Measurements from ENCODE around the gene TMEM41A.

TMEM41A gene

DNA sequence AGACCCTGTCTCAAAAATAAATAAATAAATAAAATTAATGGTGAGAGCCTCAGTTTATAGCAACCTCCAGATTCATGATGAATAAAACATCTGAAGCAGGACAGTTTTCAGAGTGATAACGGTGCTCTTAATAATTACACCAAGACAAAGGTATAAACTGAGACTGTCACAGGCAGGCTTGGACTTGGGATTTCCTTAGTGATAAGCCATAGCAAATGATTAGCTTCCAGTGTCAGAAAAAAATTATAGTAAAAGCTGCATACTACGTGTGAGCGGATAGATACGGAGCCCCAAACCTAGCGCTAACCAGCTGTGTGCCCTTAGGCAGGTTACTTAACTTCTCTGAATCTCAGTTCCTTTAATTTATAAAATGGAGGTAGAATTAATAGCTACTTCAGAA, 32.0 kb upstream of the TMEM41A start:
- Histone ChIP-seq H3K9me2 (replicated peaks; ENCODE audit: insufficient read depth, low read length) (no peaks in the 10 kb centered on the region), H3F3A (ENCODE audit: insufficient read depth, low read length) (0 out of 2 replicates have a peak, but pooled peaks cover under 1% of the 10 kb centered on the region), H3K27ac (ENCODE audit: low read length) (no peak overlapping the region), H3K4me2 (ENCODE audit: low read depth, low read length) (no peak overlapping the region), H3K4me3 (ENCODE audit: low read length) (no peak overlapping the region), H3K9me3 (replicated peaks; ENCODE audit: insufficient read depth, low read length) (no peaks in the 10 kb centered on the region), H3K79me2 (ENCODE audit: low read length) (no peaks in the 10 kb centered on the region), H3K27me3 (replicated peaks; ENCODE audit: insufficient read depth, low read length) (no peaks in the 10 kb centered on the region), H2AFZ (ENCODE audit: low read length) (no peak overlapping the region), H4K20me1 (ENCODE audit: insufficient read depth, low read length) (no peaks in the 10 kb centered on the region), H3K36me3 (replicated peaks; ENCODE audit: insufficient read depth, low read length) (no peaks in the 10 kb centered on the region), H3K4me1 (ENCODE audit: low read length) (no peaks in the 10 kb centered on the region), H3K9ac (ENCODE audit: low read length) (no peak overlapping the region)
- TF ChIP-seq EZH2 (optimal IDR thresholded peaks at IDR 0.05; ENCODE audit: low read depth, low read length) (no peak), EZH2phosphoT487 (IDR thresholded peaks at IDR 0.05; ENCODE audit: low read length) (no peak)
- TF ChIP-seq, protein P1, sequence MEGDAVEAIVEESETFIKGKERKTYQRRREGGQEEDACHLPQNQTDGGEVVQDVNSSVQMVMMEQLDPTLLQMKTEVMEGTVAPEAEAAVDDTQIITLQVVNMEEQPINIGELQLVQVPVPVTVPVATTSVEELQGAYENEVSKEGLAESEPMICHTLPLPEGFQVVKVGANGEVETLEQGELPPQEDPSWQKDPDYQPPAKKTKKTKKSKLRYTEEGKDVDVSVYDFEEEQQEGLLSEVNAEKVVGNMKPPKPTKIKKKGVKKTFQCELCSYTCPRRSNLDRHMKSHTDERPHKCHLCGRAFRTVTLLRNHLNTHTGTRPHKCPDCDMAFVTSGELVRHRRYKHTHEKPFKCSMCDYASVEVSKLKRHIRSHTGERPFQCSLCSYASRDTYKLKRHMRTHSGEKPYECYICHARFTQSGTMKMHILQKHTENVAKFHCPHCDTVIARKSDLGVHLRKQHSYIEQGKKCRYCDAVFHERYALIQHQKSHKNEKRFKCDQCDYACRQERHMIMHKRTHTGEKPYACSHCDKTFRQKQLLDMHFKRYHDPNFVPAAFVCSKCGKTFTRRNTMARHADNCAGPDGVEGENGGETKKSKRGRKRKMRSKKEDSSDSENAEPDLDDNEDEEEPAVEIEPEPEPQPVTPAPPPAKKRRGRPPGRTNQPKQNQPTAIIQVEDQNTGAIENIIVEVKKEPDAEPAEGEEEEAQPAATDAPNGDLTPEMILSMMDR (IDR thresholded peaks at IDR 0.05; ENCODE audit: low read length) = no peak
- DNase-seq = no peak

GRCh38 chr3:185528532-185528931, 29.7 kb upstream of the TMEM41A start:
- Histone ChIP-seq H3K36me3 (replicated peaks; ENCODE audit: insufficient read depth, low read length) (no peaks in the 10 kb centered on the region), H3K79me2 (ENCODE audit: low read length) (no peaks in the 10 kb centered on the region), H4K20me1 (ENCODE audit: insufficient read depth, low read length) (no peaks in the 10 kb centered on the region), H3K9me3 (replicated peaks; ENCODE audit: insufficient read depth, low read length) (no peaks in the 10 kb centered on the region), H3F3A (ENCODE audit: insufficient read depth, low read length) (no peaks in the 10 kb centered on the region), H2AFZ (ENCODE audit: low read length) (no peak overlapping the region), H3K9me2 (replicated peaks; ENCODE audit: insufficient read depth, low read length) (no peaks in the 10 kb centered on the region), H3K27ac (ENCODE audit: low read length) (no peak overlapping the region), H3K27me3 (replicated peaks; ENCODE audit: insufficient read depth, low read length) (no peaks in the 10 kb centered on the region), H3K9ac (ENCODE audit: low read length) (no peak overlapping the region), H3K4me1 (ENCODE audit: low read length) (no peaks in the 10 kb centered on the region), H3K4me2 (ENCODE audit: low read depth, low read length) (no peak overlapping the region), H3K4me3 (ENCODE audit: low read length) (no peak overlapping the region)
- DNase-seq = peak; percentile 39
- TF ChIP-seq EZH2 (optimal IDR thresholded peaks at IDR 0.05; ENCODE audit: low read depth, low read length) (no peak), EZH2phosphoT487 (IDR thresholded peaks at IDR 0.05; ENCODE audit: low read length) (no peak)
- TF ChIP-seq, protein P1 (IDR thresholded peaks at IDR 0.05; ENCODE audit: low read length) = no peak

- H2AFZ ChIP-seq (ENCODE audit: low read length) = no peak overlapping the region
- H4K20me1 ChIP-seq (ENCODE audit: insufficient read depth, low read length) = no peaks in the 10 kb centered on the region
- no peak overlapping the region for H3K27ac ChIP-seq (ENCODE audit: low read length)
- H3K36me3 ChIP-seq (replicated peaks; ENCODE audit: insufficient read depth, low read length) = no peaks in the 10 kb centered on the region
- no peak overlapping the region for H3K4me3 ChIP-seq (ENCODE audit: low read length)
- no peaks in the 10 kb centered on the region for H3K4me1 ChIP-seq (ENCODE audit: low read length)
- TF ChIP-seq EZH2phosphoT487 (IDR thresholded peaks at IDR 0.05; ENCODE audit: low read length) (no peak), EZH2 (optimal IDR thresholded peaks at IDR 0.05; ENCODE audit: low read depth, low read length) (no peak)
- TF ChIP-seq, protein P1 (IDR thresholded peaks at IDR 0.05; ENCODE audit: low read length) = no peak
- H3K9ac ChIP-seq (ENCODE audit: low read length) = no peak overlapping the region
- no peaks in the 10 kb centered on the region for H3K79me2 ChIP-seq (ENCODE audit: low read length)
- H3K9me2 ChIP-seq (replicated peaks; ENCODE audit: insufficient read depth, low read length) = no peaks in the 10 kb centered on the region
- no peaks in the 10 kb centered on the region for H3K27me3 ChIP-seq (replicated peaks; ENCODE audit: insufficient read depth, low read length)
- H3F3A ChIP-seq (ENCODE audit: insufficient read depth, low read length) = no peaks in the 10 kb centered on the region
- H3K4me2 ChIP-seq (ENCODE audit: low read depth, low read length) = no peak overlapping the region
- H3K9me3 ChIP-seq (replicated peaks; ENCODE audit: insufficient read depth, low read length) = no peaks in the 10 kb centered on the region
- DNase-seq = no peak
Observed at GRCh38 chr3:185527364-185527763, 28.5 kb upstream of the TMEM41A start.

Data from MM.1S (cell line).